GM10266 (cell line): Measurements from ENCODE around the gene VSTM2B.

Source experiments
- DNase-seq: peaks from one replicate; pipeline ENCODE4 v3.0.0; 2012; ENCODE audit errors: extremely low spot score
- CTCF ChIP-seq: IDR thresholded peaks from 2 replicates; pipeline ENCODE4 v1.5.1; 2012; ENCODE audit warnings: mild to moderate bottlenecking, low read depth; ENCODE audit not compliant: control insufficient read depth, insufficient read depth; ENCODE audit errors: missing control alignments

The VSTM2B gene

GRCh38 chr19:29590278-29590677 lies 64.5 kb downstream of the VSTM2B start:
- no peak for DNase-seq
- TF ChIP-seq CTCF = no peak

GRCh38 chr19:29591670-29592069 lies 65.9 kb downstream of the VSTM2B start:
- no peak for DNase-seq
- no peak for TF ChIP-seq CTCF

DNA sequence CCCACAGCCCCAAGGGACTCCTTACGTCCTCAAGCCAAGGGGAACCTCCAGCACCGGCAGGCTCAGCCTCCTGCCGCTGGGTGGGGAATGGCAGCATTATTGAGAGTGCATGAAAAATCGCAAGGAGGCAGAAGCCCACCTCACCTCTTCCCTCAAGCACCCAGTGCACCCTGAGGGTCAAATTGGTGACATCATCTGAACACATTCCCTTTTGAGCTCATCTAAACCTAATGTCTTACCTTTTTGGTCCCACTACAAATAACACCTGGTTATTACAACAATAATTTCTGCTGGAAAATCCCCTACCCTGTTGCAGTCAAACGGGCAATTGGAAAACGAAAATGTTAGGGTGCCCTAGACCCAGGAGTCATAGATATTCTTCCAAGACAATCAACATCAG lies 68.1 kb downstream of the VSTM2B start:
- TF ChIP-seq CTCF = no peak
- no peak for DNase-seq

GRCh38 chr19:29596080-29596727 lies 70.4 kb downstream of the VSTM2B start:
- DNase-seq = no peak
- TF ChIP-seq CTCF = no peak

GRCh38 chr19:29596885-29597525 lies 71.2 kb downstream of the VSTM2B start:
- peak; percentile 40 for TF ChIP-seq CTCF
- DNase-seq = no peak

GRCh38 chr19:29598036-29598435 lies 72.2 kb downstream of the VSTM2B start:
- no peak for DNase-seq
- TF ChIP-seq CTCF = no peak

DNA sequence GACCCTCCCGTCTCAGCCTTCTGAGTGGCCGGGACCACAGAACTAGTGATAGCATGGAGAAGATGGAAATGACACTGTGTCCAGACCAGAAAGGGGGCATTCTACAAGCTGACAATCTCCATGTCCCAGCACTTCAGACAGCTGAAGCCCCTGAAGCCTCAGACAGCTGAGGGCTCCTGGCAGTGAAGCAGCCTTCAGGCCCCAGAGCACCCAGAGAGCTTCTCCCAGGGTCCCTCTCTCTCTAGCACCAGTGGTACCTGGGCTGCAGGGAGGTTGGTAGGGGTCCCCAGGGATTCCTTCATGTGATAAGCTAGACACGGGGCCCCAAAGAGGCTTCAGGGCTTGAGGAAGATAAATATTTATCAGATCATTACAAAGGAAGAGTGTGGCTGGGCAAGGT lies 72.7 kb downstream of the VSTM2B start:
- no peak for TF ChIP-seq CTCF
- DNase-seq = no peak
